Fibroblast of lung (primary cell): ENCODE results near the gene GPC5.

Experiments used
- CTCF ChIP-seq, 2 donors: IDR thresholded peaks in 1 of 2; conservative IDR thresholded peaks in 1 of 2; 1 replicate in 1 of 2; 2 replicates in 1 of 2; pipeline ENCODE4 v1.5.1; 2011 to 2012; ENCODE audit warnings: low read length in 2 of 2, control low read depth in 1 of 2, inconsistent platforms in 1 of 2, low read depth in 1 of 2, mild to moderate bottlenecking in 1 of 2
- EZH2 ChIP-seq: IDR thresholded peaks from 2 replicates; pipeline ENCODE4 v1.5.1; 2012; ENCODE audit warnings: low read length, control low read depth, mild to moderate bottlenecking; ENCODE audit errors: missing control alignments

GRCh38 chr13:91714855-91715254 is 316.4 kb downstream of the GPC5 start:
- TF ChIP-seq CTCF (conservative IDR thresholded peaks at IDR 0.05 in 1 of 2, IDR thresholded peaks at IDR 0.05 in 1 of 2; ENCODE audit: low read depth in 1 of 2, low read length in 2 of 2) (no peak), EZH2 (no peak)
